Activated CD8-positive, alpha-beta T cell treated with anti-CD3 and anti-CD28 coated beads, Interleukin-2, amount 10 ng/mL, durations not matched to agents 7 days and 5 days (primary cell): ENCODE measurements around the gene GADL1. TPM values are rescaled to one million over a fixed set of nuclear protein-coding genes. Genes with fewer than 3 reads are reported as not detected.
A peak's percentile ranks its signal among the peaks of the same experiment; 100 is the strongest.

Experiments
- ATAC-seq: fragments of 150-1000 bp; cut with Tn5 transposase; one replicate; pipeline ENCODE4 v1.10.0; 2021; ENCODE audit warnings: moderate library complexity
- CTCF ChIA-PET: fragments of 350-600 bp; sonication (Branson Sonifier 250); formaldehyde crosslinking; loops from one replicate; lab custom pipeline; 2021; ENCODE audit warnings: antibody characterized with exemption; lab: Charles Lee
- POLR2A ChIA-PET: fragments of 350-600 bp; sonication (Branson Sonifier 250); formaldehyde crosslinking; loops from one replicate; lab custom pipeline; 2021; ENCODE audit warnings: antibody characterized with exemption; lab: Charles Lee
- DNase-seq: peaks from one replicate; pipeline ENCODE4 v3.0.0-alpha.2; 2020
- H3K27ac Mint-ChIP-seq: one replicate; pipeline ENCODE4 v1.8.0; 2021; ENCODE audit warnings: mild to moderate bottlenecking, mixed read lengths
- H3K27me3 Mint-ChIP-seq: one replicate; pipeline ENCODE4 v1.8.0; 2021; ENCODE audit warnings: low read depth, mixed read lengths
- H3K36me3 Mint-ChIP-seq: one replicate; pipeline ENCODE4 v1.8.0; 2021; ENCODE audit warnings: low read depth, mixed read lengths
- H3K4me1 Mint-ChIP-seq: one replicate; pipeline ENCODE4 v1.8.0; 2021; ENCODE audit warnings: low read depth, mixed read lengths
- H3K4me3 Mint-ChIP-seq: one replicate; pipeline ENCODE4 v1.8.0; 2021; ENCODE audit warnings: mild to moderate bottlenecking, mixed read lengths
- H3K9me3 Mint-ChIP-seq: one replicate; pipeline ENCODE4 v1.8.0; 2022; ENCODE audit warnings: mixed read lengths; ENCODE audit not compliant: insufficient read depth
- total RNA-seq, 2 experiments: library from RNA; stranded (reverse); gene quantifications; one replicate each; pipeline ENCODE4 v1.2.3, GENCODE V29; 2021

GADL1 gene
- total RNA-seq, 2 experiments from 2014 or later: not detected

- Mint-ChIP-seq H3K4me1 (peaks cover 68% of the 10 kb centered on the region), H3K36me3 (peaks cover 83% of the 10 kb centered on the region), H3K9me3 (no peaks in the 10 kb centered on the region), H3K4me3 (no peak overlapping the region), H3K27ac (peak overlapping the region; percentile 45), H3K27me3 (no peaks in the 10 kb centered on the region)
- ATAC-seq (no peak), DNase-seq (no peak)
- ChIA-PET CTCF (no interaction called here), POLR2A (no interaction called here)
Measured at GRCh38 chr3:30690199-30690598, 204.3 kb downstream of the GADL1 start.

GRCh38 chr3:30688776-30689641 is 205.5 kb downstream of the GADL1 start:
- no peaks in the 10 kb centered on the region for H3K9me3 Mint-ChIP-seq
- POLR2A ChIA-PET: interaction anchor here (0.6 kb wide), 1 partner anchor 781 kb away, joined by 4 read pairs; no protein-coding TSS in a partner anchor
- peaks cover 85% of the 10 kb centered on the region for H3K36me3 Mint-ChIP-seq
- peak; percentile 65 for ATAC-seq
- no peaks in the 10 kb centered on the region for H3K27me3 Mint-ChIP-seq
- no peak for DNase-seq
- H3K4me1 Mint-ChIP-seq: peaks cover 76% of the 10 kb centered on the region
- H3K4me3 Mint-ChIP-seq: no peak overlapping the region
- peak overlapping the region; percentile 86 for H3K27ac Mint-ChIP-seq
- CTCF ChIA-PET: interaction anchor here (0.9 to 1.7 kb wide), 7 partner anchors 11 to 646 kb away, joined by 3 to 5 read pairs (median 4); no protein-coding TSS in a partner anchor

DNA sequence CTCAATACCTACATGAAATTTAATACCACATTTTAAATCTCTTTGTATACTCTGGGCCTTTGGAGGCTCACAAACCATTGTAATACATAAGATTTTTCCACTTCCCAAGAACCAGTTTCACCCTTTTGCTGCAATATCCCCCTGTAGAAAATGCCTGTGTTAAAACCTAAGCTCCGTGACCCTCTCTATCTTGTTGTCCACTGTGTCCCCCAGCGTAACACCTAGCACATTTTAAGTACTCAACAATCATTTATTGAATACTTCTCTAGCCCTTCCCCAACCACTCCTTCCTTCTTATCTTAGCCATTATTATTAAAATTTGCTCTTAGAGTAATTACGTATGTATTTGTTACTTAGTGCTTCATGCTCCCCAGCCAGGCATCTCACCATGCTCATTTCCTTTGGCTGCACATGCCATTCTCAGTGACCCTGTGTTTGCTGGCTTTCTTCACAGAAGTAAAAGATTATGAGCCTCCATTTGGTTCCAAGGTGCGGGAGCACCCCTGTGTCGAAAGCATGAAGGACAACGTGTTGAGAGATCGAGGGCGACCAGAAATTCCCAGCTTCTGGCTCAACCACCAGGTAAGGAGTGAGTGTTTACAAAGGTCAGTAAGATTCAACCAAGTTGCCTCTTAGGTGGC is 206.4 kb downstream of the GADL1 start:
- Mint-ChIP-seq H3K27me3 (no peaks in the 10 kb centered on the region), H3K27ac (peak overlapping the region; percentile 39), H3K36me3 (peaks cover 86% of the 10 kb centered on the region), H3K4me1 (peaks cover 79% of the 10 kb centered on the region), H3K9me3 (no peaks in the 10 kb centered on the region), H3K4me3 (no peak overlapping the region)
- ChIA-PET POLR2A (interaction anchor here (0.5 kb wide), 1 partner anchor 360 kb away, joined by 3 read pairs; no protein-coding TSS in a partner anchor), CTCF (interaction anchor here (0.9 to 1.7 kb wide), 7 partner anchors 10 to 645 kb away, joined by 3 to 5 read pairs (median 4); no protein-coding TSS in a partner anchor)
- ATAC-seq (no peak), DNase-seq (no peak)

DNA sequence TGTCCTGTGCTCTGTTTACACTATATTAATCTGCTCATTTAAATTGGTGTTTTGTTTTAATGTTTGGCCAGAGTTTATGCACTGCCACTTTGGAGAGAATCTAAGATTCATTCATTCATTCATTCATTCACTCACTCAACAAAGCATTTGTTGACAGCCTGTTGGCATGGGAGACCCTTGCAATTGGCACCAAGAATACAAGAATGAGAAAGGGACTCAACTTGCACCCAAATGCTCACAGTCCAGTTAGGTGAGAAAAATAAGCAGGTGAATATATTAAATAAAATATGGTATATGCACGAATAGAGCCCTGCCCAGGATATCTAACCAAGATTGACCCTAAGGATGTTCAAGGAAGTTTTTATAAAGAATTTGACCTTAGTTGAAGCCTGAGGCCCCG is 207.7 kb downstream of the GADL1 start:
- no peaks in the 10 kb centered on the region for H3K27me3 Mint-ChIP-seq
- DNase-seq (no peak), ATAC-seq (no peak)
- POLR2A ChIA-PET: no interaction called here
- peaks cover 82% of the 10 kb centered on the region for H3K4me1 Mint-ChIP-seq
- no peak overlapping the region for H3K4me3 Mint-ChIP-seq
- no peaks in the 10 kb centered on the region for H3K9me3 Mint-ChIP-seq
- CTCF ChIA-PET: interaction anchor here (1.5 to 2.2 kb wide), 3 partner anchors 8 to 57 kb away, joined by 3 to 5 read pairs (median 5); no protein-coding TSS in a partner anchor
- peaks cover 87% of the 10 kb centered on the region for H3K36me3 Mint-ChIP-seq
- H3K27ac Mint-ChIP-seq: no peak overlapping the region

- Mint-ChIP-seq H3K36me3 (peaks cover 93% of the 10 kb centered on the region), H3K4me1 (peaks cover 84% of the 10 kb centered on the region), H3K27ac (no peak overlapping the region), H3K4me3 (no peak overlapping the region), H3K27me3 (no peaks in the 10 kb centered on the region), H3K9me3 (no peaks in the 10 kb centered on the region)
- no peak for ATAC-seq
- CTCF ChIA-PET: interaction anchor here (1.5 to 2.2 kb wide), 3 partner anchors 8 to 57 kb away, joined by 3 to 5 read pairs (median 5); no protein-coding TSS in a partner anchor
- no peak for DNase-seq
- POLR2A ChIA-PET: interaction anchor here (1.4 kb wide), 1 partner anchor 27 kb away, joined by 4 read pairs; no protein-coding TSS in a partner anchor
Measured at GRCh38 chr3:30686176-30686575, 208.3 kb downstream of the GADL1 start.

DNA sequence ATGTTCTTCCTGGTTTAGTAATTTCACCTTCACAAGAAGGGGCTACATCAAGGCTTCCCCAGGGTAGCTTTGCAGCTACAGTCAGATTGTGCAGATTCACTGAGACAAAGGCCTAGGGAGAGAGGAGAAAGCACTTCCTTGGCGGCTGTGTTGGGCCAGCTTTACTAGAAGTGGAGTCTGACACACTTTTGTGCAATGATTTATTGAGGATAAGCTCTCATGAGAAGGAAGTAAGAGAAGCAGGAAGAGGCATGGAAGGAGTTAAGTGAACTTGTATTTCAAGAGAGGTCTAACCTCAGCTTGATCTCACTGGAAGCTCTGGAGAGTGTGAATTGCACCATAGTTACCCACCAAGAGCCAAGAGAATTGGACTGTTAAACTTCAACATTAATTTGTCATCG is 209.2 kb downstream of the GADL1 start:
- ATAC-seq (no peak), DNase-seq (no peak)
- Mint-ChIP-seq H3K27me3 (no peaks in the 10 kb centered on the region), H3K4me1 (peaks cover 85% of the 10 kb centered on the region), H3K36me3 (peaks cover 94% of the 10 kb centered on the region), H3K4me3 (no peak overlapping the region), H3K9me3 (no peaks in the 10 kb centered on the region), H3K27ac (peak overlapping the region; percentile 71)
- CTCF ChIA-PET: interaction anchor here (0.7 to 2.2 kb wide), 6 partner anchors 8 to 69 kb away, joined by 3 to 5 read pairs (median 4); no protein-coding TSS in a partner anchor
- POLR2A ChIA-PET: interaction anchor here (1.4 kb wide), 1 partner anchor 27 kb away, joined by 4 read pairs; no protein-coding TSS in a partner anchor

DNA sequence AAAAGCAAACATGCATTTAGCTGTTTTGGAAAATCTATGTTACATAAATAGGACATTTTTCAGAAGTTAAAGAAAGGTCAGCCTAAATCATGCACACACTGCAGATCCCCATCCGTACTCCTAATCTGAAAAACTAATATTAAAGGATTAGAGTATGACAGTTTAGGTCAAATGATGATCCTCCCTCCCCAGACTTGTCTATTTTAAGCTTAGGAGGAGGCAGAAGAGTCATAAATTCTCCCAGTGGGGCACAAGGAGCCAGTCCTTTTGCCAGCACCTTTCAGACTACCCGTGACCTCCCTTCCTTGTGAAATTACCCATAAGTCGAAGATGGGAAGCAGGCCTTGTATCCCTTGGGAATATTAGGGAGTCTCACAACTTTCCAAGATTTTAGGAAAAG is 210.1 kb downstream of the GADL1 start:
- no peak for ATAC-seq
- peak overlapping the region; percentile 44 for H3K27ac Mint-ChIP-seq
- ChIA-PET POLR2A (interaction anchor here (0.6 kb wide), 1 partner anchor 49 kb away, joined by 3 read pairs; no protein-coding TSS in a partner anchor), CTCF (interaction anchor here (1.0 to 1.3 kb wide), 2 partner anchors 9 to 42 kb away, joined by 3 to 5 read pairs; no protein-coding TSS in a partner anchor)
- peaks cover 93% of the 10 kb centered on the region for H3K36me3 Mint-ChIP-seq
- no peak for DNase-seq
- H3K9me3 Mint-ChIP-seq: no peaks in the 10 kb centered on the region
- H3K4me3 Mint-ChIP-seq: no peak overlapping the region
- peaks cover 83% of the 10 kb centered on the region for H3K4me1 Mint-ChIP-seq
- H3K27me3 Mint-ChIP-seq: no peaks in the 10 kb centered on the region

DNA sequence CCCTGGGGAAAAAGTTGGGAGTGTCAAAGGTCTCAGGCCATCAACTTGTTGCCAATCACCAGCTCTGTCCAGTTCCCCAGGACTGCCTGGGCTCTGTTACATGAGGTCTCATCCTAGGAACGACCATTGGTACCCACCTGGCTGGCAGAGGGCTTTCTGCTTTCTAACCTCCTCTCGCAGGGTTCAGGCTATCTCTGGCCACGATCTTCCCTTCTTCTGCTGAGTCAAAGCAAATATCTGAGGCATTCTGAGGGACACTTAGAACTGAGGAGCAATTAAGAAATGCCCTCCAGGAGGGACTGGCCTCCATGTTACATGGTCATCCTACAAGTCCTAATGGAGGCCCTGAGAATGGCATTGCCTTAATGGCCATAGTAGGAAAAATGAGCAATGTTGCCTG is 210.7 kb downstream of the GADL1 start:
- Mint-ChIP-seq H3K36me3 (peaks cover 94% of the 10 kb centered on the region), H3K9me3 (no peaks in the 10 kb centered on the region), H3K27ac (peak overlapping the region; percentile 44), H3K4me3 (no peak overlapping the region), H3K4me1 (peaks cover 83% of the 10 kb centered on the region), H3K27me3 (no peaks in the 10 kb centered on the region)
- CTCF ChIA-PET: no interaction called here
- DNase-seq (no peak), ATAC-seq (no peak)
- POLR2A ChIA-PET: no interaction called here

DNA sequence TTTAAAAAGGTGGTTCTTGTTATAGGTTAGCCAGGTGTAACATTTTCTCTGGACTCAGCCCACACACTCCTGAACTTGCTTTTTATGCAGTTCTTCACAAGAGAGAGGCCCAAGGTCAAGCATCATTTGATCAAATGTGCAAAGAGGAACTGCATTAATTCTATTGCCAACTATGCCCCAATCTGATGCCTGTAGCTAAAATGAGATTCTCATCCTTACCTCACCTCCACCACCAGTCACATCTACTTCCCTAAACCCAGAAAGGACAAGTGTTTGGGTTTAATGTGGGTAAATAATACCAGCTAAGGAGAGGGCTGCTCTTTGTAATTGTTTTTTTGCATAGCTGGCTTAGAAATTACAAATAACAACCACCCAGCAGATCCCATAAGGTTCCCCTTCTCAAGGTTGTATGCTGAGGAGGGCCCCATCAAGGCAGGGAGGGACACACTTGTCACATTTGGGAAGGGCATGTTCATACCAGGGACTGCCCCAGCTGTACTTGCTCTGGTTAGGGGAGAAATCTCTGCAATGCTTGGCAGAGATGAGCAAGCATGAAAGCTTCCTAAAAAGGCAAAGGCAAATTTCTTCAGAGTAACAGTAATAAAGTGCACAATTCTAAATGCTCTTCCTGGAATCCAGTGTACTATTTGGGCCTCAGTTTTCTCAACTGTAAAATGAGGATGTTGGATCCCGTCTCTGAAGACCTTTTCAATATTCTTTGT is 211.9 kb downstream of the GADL1 start:
- H3K4me3 Mint-ChIP-seq: no peak overlapping the region
- DNase-seq (no peak), ATAC-seq (no peak)
- peaks cover 93% of the 10 kb centered on the region for H3K36me3 Mint-ChIP-seq
- ChIA-PET CTCF (interaction anchor here (1.1 to 1.3 kb wide), 2 partner anchors 11 to 17 kb away, joined by 3 to 4 read pairs; no protein-coding TSS in a partner anchor), POLR2A (no interaction called here)
- peak overlapping the region; percentile 47 for H3K27ac Mint-ChIP-seq
- H3K9me3 Mint-ChIP-seq: no peaks in the 10 kb centered on the region
- peaks cover 77% of the 10 kb centered on the region for H3K4me1 Mint-ChIP-seq
- H3K27me3 Mint-ChIP-seq: no peaks in the 10 kb centered on the region

DNA sequence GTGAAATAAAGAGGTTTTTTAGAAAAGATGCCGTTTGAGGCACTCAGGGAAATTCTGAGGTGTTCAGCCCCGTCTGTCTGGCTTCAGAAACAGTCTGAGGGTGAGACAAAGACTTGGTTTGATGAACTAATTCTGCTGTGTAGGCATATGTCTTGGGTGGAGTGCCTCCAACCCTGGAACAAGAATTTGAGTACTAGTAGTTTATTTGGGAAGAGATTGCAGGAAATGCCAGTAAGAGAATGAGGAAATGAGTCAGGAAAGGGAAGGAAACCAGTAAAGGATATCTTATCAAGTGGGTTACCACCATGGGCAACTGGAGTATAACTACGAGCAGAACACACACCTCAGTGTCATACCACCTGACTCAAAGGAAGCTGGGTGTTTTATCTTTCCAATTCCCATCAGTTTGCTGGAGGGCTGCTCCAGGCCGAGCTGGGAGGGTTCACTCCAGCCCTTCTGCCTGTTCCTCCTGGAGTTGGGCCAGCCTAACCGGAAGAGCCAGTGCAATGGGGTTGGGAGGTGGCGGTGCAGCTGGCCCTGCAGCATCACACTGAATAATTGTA is 212.7 kb downstream of the GADL1 start:
- peaks cover 94% of the 10 kb centered on the region for H3K36me3 Mint-ChIP-seq
- no peak overlapping the region for H3K4me3 Mint-ChIP-seq
- CTCF ChIA-PET: interaction anchor here (1.1 to 1.3 kb wide), 2 partner anchors 12 to 16 kb away, joined by 3 to 4 read pairs; no protein-coding TSS in a partner anchor
- H3K27me3 Mint-ChIP-seq: no peaks in the 10 kb centered on the region
- POLR2A ChIA-PET: no interaction called here
- peak overlapping the region; percentile 85 for H3K27ac Mint-ChIP-seq
- DNase-seq (no peak), ATAC-seq (peak; percentile 40)
- H3K9me3 Mint-ChIP-seq: no peaks in the 10 kb centered on the region
- H3K4me1 Mint-ChIP-seq: peaks cover 80% of the 10 kb centered on the region
